B cell (primary cell): ENCODE data around the gene AICDA. TPM values are rescaled to one million over a fixed set of nuclear protein-coding genes. Genes with fewer than 3 reads are reported as not detected.
"Not testable (repeated sequence)": the region's sequence is repeated elsewhere in the genome, so short reads cannot be mapped to it uniquely, and the experiment has no call there.

ENCODE experiments used
- ATAC-seq: fragments of 200-7000 bp; cut with Tn5 transposase; one replicate; pipeline ENCODE4 v1.10.0; 2021; ENCODE audit warnings: low read depth, mild to moderate bottlenecking, moderate number of reproducible peaks, moderate library complexity
- CTCF ChIA-PET: fragments of 350-600 bp; sonication (Branson Sonifier 250); formaldehyde crosslinking; loops from one replicate; lab custom pipeline; 2021; ENCODE audit warnings: antibody characterized with exemption, inconsistent platforms; lab: Charles Lee
- POLR2A ChIA-PET: fragments of 350-600 bp; sonication (Branson Sonifier 250); formaldehyde crosslinking; loops from one replicate; lab custom pipeline; 2021; ENCODE audit warnings: antibody characterized with exemption; lab: Charles Lee
- DNase-seq: peaks from one replicate; pipeline ENCODE4 v3.0.0; 2013
- H2AFZ ChIP-seq: 2 replicates; pipeline ENCODE4 v1.6.1; 2012; ENCODE audit warnings: mild to moderate bottlenecking, low read depth, low read length; ENCODE audit not compliant: insufficient read depth, poor library complexity, severe bottlenecking
- H3K27ac ChIP-seq, 2 donors: 1 replicate in 1 of 2; 2 replicates in 1 of 2; pipeline ENCODE4 v1.5.1; 2012 to 2013; ENCODE audit warnings: low read length in 2 of 2, mild to moderate bottlenecking in 2 of 2, moderate library complexity in 1 of 2
- H3K27me3 ChIP-seq, 4 experiments: fragments of 200-600 bp in 1 of 4; sonication (generic) in 1 of 4; replicated peaks in 1 of 4; 1 replicate in 2 of 4; 2 replicates in 2 of 4; pipeline versions ENCODE4 v1.6.1 to v1.7.0; 2013 to 2016; ENCODE audit warnings: low read length in 3 of 4, mild to moderate bottlenecking in 2 of 4, mixed read lengths in 1 of 4, moderate library complexity in 1 of 4; ENCODE audit not compliant: insufficient read depth in 4 of 4, control insufficient read depth in 3 of 4; ENCODE audit errors: control extremely low read depth in 1 of 4
- H3K36me3 ChIP-seq, 2 experiments: replicated peaks in 1 of 2; 1 replicate in 1 of 2; 2 replicates in 1 of 2; pipeline versions ENCODE4 v1.6.1 to v1.7.1; 2013; ENCODE audit warnings: low read length in 1 of 2; ENCODE audit not compliant: insufficient read depth in 2 of 2, control insufficient read depth in 1 of 2; ENCODE audit errors: control extremely low read depth in 1 of 2, extremely low read depth in 1 of 2
- H3K4me1 ChIP-seq, 2 donors: fragments of 200-600 bp in 1 of 2; sonication (generic) in 1 of 2; 1 replicate in 1 of 2; 2 replicates in 1 of 2; pipeline versions ENCODE4 v1.5.1 to v1.6.1; 2013 to 2017; ENCODE audit warnings: low read length in 2 of 2; ENCODE audit not compliant: control insufficient read depth in 2 of 2, insufficient read depth in 2 of 2
- H3K4me2 ChIP-seq: replicated peaks from 2 replicates; pipeline ENCODE3; 2012; ENCODE audit warnings: mild to moderate bottlenecking, low read depth, low read length; ENCODE audit not compliant: poor library complexity, severe bottlenecking
- H3K4me3 ChIP-seq, 5 experiments: fragments of 200-600 bp in 1 of 5; sonication (generic) in 1 of 5; 1 replicate in 3 of 5; 2 replicates in 2 of 5; pipeline versions ENCODE4 v1.5.1 to v1.7.0; 2011 to 2016; ENCODE audit warnings: low read length in 4 of 5, mild to moderate bottlenecking in 4 of 5, low read depth in 2 of 5, control low read depth in 1 of 5, moderate library complexity in 1 of 5; ENCODE audit not compliant: insufficient read depth in 1 of 5; ENCODE audit errors: control extremely low read depth in 1 of 5, extremely low read depth in 1 of 5
- H3K79me2 ChIP-seq: fragments of 200-600 bp; sonication (generic); one replicate; pipeline ENCODE4 v1.6.0; 2016; ENCODE audit warnings: low read length; ENCODE audit not compliant: control insufficient read depth, insufficient read depth
- H3K9ac ChIP-seq: fragments of 200-600 bp; sonication (generic); 2 replicates; pipeline ENCODE4 v1.6.1; 2017; ENCODE audit warnings: mild to moderate bottlenecking, low read length, moderate library complexity
- H3K9me3 ChIP-seq, 3 donors: one replicate each; pipeline versions ENCODE4 v1.6.1 to v1.7.1; 2013; ENCODE audit warnings: low read length in 2 of 3; ENCODE audit not compliant: control insufficient read depth in 2 of 3, insufficient read depth in 1 of 3; ENCODE audit errors: control extremely low read depth in 1 of 3
- H4K20me1 ChIP-seq: 2 replicates; pipeline ENCODE4 v1.6.0; 2012; ENCODE audit warnings: mild to moderate bottlenecking, low read length; ENCODE audit not compliant: insufficient read depth, control insufficient read depth, poor library complexity, severe bottlenecking
- H3K27ac Mint-ChIP-seq: one replicate; pipeline ENCODE4 v1.8.0; 2021; ENCODE audit warnings: mixed read lengths
- H3K27me3 Mint-ChIP-seq: one replicate; pipeline ENCODE4 v1.8.0; 2021; ENCODE audit warnings: mixed read lengths
- H3K4me1 Mint-ChIP-seq: one replicate; pipeline ENCODE4 v1.8.0; 2021; ENCODE audit warnings: mixed read lengths
- H3K4me3 Mint-ChIP-seq: one replicate; pipeline ENCODE4 v1.8.0; 2021; ENCODE audit warnings: mixed read lengths
- H3K9me3 Mint-ChIP-seq: one replicate; pipeline ENCODE4 v1.8.0; 2022; ENCODE audit warnings: mixed read lengths; ENCODE audit not compliant: insufficient read depth
- CTCF ChIP-seq: fragments of 200-600 bp; IDR thresholded peaks from one replicate; pipeline ENCODE4 v1.8.0; 2022; ENCODE audit warnings: antibody characterized with exemption, mild to moderate bottlenecking
- EZH2 ChIP-seq: IDR thresholded peaks from 2 replicates; pipeline ENCODE4 v1.6.1; 2012; ENCODE audit warnings: borderline replicate concordance, low read depth, mild to moderate bottlenecking, moderate library complexity, low read length; ENCODE audit not compliant: insufficient read depth, poor library complexity, severe bottlenecking
- WGBS: methylation state at CpG from one replicate; pipeline ENCODE4 v1.1.5; 2013; ENCODE audit warnings: missing lambda C conversion rate; ENCODE audit not compliant: insufficient coverage; 5-methylcytosine and 5-hydroxymethylcytosine counted together
- intact Hi-C: fragments of 100-400 bp; cut with micrococcal nuclease; formaldehyde crosslinking; loops from one replicate; pipeline ENCODE4 v1.10.0; 2022
- polyA plus RNA-seq: library from polyadenylated mRNA; depleted of rRNA; stranded (reverse); fragments of >200 nt; gene quantifications from 2 replicates; pipeline ENCODE4 v1.2.3, GENCODE V29; 2012
- total RNA-seq, 2 donors: library from RNA; stranded (reverse); fragments of 120-200 nt in 1 of 2; gene quantifications; 1 replicate in 1 of 2; 2 replicates in 1 of 2; pipeline versions ENCODE4 v1.2.3 to v1.2.4, GENCODE V29; 2013 to 2022

Gene AICDA
- total and polyA plus RNA-seq, 2 donors (not counting 1 experiment from before 2014, with no cell fraction given): 0.94 to 1.0 TPM

- H3K27me3 Mint-ChIP-seq, H3K4me3 ChIP-seq, H3K27ac ChIP-seq, POLR2A ChIA-PET, H3K9ac ChIP-seq, intact Hi-C loops, H2AFZ ChIP-seq, H3K4me1 Mint-ChIP-seq, CTCF ChIA-PET, H3K27ac Mint-ChIP-seq, DNase-seq, H3K4me1 ChIP-seq, H3K27me3 ChIP-seq, H3K9me3 Mint-ChIP-seq, H3K4me3 Mint-ChIP-seq, H4K20me1 ChIP-seq, H3K9me3 ChIP-seq, H3K36me3 ChIP-seq, H3K79me2 ChIP-seq, ATAC-seq, H3K4me2 ChIP-seq: not testable (repeated sequence)
- no CpG with 5 or more reads among the region's 9 CpGs for WGBS
Measured at GRCh38 chr12:8635342-8636006, 22.8 kb upstream of the AICDA start.

- TF ChIP-seq EZH2: no peak
- TF ChIP-seq CTCF: no peak
- H3K27ac ChIP-seq: no peak overlapping the region
- no peak overlapping the region for H3K4me2 ChIP-seq
- no CpG with 5 or more reads among the region's 4 CpGs for WGBS
- Mint-ChIP-seq H3K27me3 (no peaks in the 10 kb centered on the region), H3K4me3 (no peak overlapping the region), H3K4me1 (peaks cover 12% of the 10 kb centered on the region), H3K9me3 (no peaks in the 10 kb centered on the region), H3K27ac (no peak overlapping the region)
- DNase-seq (no peak), ATAC-seq (no peak)
- CTCF ChIA-PET: no interaction called here
- no peak overlapping the region for H3K4me3 ChIP-seq
- peaks cover 0 to 7% of the 10 kb centered on the region in 2 donors for H3K4me1 ChIP-seq
- H4K20me1 ChIP-seq: no peaks in the 10 kb centered on the region
- no peaks in the 10 kb centered on the region for H3K36me3 ChIP-seq
- POLR2A ChIA-PET: no interaction called here
- H2AFZ ChIP-seq: no peak overlapping the region
- H3K9ac ChIP-seq: no peak overlapping the region
- no peaks in the 10 kb centered on the region for H3K9me3 ChIP-seq
- intact Hi-C loops: no loop called here
- H3K79me2 ChIP-seq: no peaks in the 10 kb centered on the region
- no peaks in the 10 kb centered on the region for H3K27me3 ChIP-seq
Measured at GRCh38 chr12:8630131-8630530, 17.5 kb upstream of the AICDA start.
